Bronchial smooth muscle cell (primary cell): ENCODE results near the gene EYS. TPM values are rescaled to one million over a fixed set of nuclear protein-coding genes. Genes with fewer than 3 reads are reported as not detected.

ENCODE experiments used
- total RNA-seq: library from RNA; depleted of rRNA; stranded (reverse); fragments of >200 nt; gene quantifications from 2 replicates; pipeline ENCODE4 v1.2.1, GENCODE V29; 2014

EYS gene
- under 0.01 TPM in 1 of 2 replicates, not detected in the other for total RNA-seq

GRCh38 chr6:65707126-65707826 is at the start of gene EYS:
Gene EYS, minus strand, starts transcription at chr6:65707226. Its CDS starts 211,816 bp downstream, at chr6:65495410.

